ENCODE measurements around the gene INSIG1.

GRCh38 chr7:155282671-155283070 is 15.0 kb upstream of the INSIG1 start:
- TF ChIP-seq CTCF (IDR thresholded peaks at IDR 0.05; ENCODE audit: low read depth, low read length, missing input control) (no peak), YY1 (IDR thresholded peaks at IDR 0.05) (no peak), REST (IDR thresholded peaks at IDR 0.05) (no peak), EGR1 (IDR thresholded peaks at IDR 0.05; ENCODE audit: low read depth in 2 of 2) (no peak), JUND (IDR thresholded peaks at IDR 0.05) (no peak), GABPA (IDR thresholded peaks at IDR 0.05 in 1 of 2, conservative IDR thresholded peaks at IDR 0.05 in 1 of 2) (no peak), MAX (IDR thresholded peaks at IDR 0.05) (no peak), TAF1 (conservative IDR thresholded peaks at IDR 0.05) (no peak), ZBTB33 (IDR thresholded peaks at IDR 0.05) (no peak), SP1 (IDR thresholded peaks at IDR 0.05) (no peak), NR2F2 (IDR thresholded peaks at IDR 0.05) (no peak), RXRA (IDR thresholded peaks at IDR 0.05) (no peak), ATF3 (IDR thresholded peaks at IDR 0.05) (no peak)

All from liver (tissue), 3 donors.